ENCODE measurements around the gene GRK5. TPM values are rescaled to one million over a fixed set of nuclear protein-coding genes. Genes with fewer than 3 reads are reported as not detected.

The GRK5 gene
- total RNA-seq, 1 donor = 1.8 TPM

DNA sequence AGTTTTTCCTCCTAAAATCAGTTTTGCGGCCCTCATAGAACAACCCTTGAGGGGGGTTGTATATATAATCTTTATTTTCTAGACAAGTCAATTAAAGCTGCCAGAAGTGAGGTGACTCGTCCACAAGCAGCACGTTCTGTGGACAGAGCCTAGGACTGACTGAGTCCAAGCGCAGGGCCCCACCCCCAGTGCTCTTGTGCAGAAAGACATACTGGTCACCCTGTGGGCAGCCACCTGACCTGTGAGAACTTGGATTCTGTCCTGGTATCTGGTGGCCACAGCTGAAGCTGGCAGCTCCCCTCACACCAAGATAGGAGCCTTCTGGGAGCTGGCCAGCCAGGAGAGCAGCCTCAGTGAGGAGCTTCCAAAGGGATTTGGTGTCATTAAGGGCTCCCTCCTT is 89.3 kb downstream of the GRK5 start:
- Histone ChIP-seq H4K20me1 (ENCODE audit: insufficient read depth, low read length) (no peaks in the 10 kb centered on the region), H2AFZ (ENCODE audit: low read length) (no peak overlapping the region)

DNA sequence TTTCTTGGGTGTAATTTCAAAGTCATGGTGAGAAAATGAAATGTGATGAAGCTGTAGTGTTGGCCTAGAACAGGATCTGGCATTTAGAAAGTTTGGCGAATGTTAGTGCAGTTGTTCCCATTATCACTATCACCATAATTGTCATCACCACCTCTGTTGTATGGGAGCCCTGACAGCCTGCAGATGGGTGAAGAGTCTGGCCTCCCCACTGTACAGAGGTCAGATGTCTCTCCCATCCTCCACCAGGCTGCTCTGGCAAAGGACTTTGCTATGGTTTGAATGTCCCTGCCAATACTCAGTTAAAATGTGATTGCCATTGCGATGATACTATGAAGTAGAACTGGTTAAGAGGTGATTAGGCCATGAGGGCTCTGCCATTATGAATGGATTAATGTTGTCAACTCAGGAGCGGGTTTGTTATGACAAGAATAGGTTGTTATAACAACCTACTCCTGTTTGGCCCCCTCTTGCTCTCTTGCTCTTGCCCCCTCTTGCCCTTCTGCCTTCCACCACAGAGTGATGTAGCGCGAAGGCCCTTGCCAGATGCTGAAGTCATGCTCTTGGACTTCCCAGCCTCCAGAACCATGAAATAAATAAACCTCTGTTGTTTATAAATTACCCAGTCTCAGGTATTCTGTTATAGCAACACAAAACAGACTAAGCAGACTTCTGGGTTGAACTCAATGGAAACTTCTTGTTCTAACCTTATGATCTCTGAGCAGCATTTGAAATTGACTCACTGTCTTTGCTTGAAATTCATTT is 90.0 kb downstream of the GRK5 start:
- Histone ChIP-seq H3K27me3 (ENCODE audit: insufficient read depth, low read length) (no peaks in the 10 kb centered on the region), H3K4me3 (ENCODE audit: insufficient read depth, low read length) (no peak overlapping the region), H3K4me1 (ENCODE audit: insufficient read depth, low read length) (no peaks in the 10 kb centered on the region), H3K36me3 (ENCODE audit: insufficient read depth, low read length) (no peaks in the 10 kb centered on the region), H3K9me3 (ENCODE audit: low read depth, low read length) (no peaks in the 10 kb centered on the region), H3K27ac (ENCODE audit: low read depth, low read length) (no peak overlapping the region), H3K4me2 (ENCODE audit: insufficient read depth, low read length) (no peak overlapping the region), H2AFZ (ENCODE audit: low read length) (no peak overlapping the region), H3K79me2 (ENCODE audit: insufficient read depth, low read length) (no peaks in the 10 kb centered on the region), H4K20me1 (ENCODE audit: insufficient read depth, low read length) (no peaks in the 10 kb centered on the region)
- DNase-seq (ENCODE audit: insufficient read length, low spot score, missing footprints) = no peak
- TF ChIP-seq, protein P1, sequence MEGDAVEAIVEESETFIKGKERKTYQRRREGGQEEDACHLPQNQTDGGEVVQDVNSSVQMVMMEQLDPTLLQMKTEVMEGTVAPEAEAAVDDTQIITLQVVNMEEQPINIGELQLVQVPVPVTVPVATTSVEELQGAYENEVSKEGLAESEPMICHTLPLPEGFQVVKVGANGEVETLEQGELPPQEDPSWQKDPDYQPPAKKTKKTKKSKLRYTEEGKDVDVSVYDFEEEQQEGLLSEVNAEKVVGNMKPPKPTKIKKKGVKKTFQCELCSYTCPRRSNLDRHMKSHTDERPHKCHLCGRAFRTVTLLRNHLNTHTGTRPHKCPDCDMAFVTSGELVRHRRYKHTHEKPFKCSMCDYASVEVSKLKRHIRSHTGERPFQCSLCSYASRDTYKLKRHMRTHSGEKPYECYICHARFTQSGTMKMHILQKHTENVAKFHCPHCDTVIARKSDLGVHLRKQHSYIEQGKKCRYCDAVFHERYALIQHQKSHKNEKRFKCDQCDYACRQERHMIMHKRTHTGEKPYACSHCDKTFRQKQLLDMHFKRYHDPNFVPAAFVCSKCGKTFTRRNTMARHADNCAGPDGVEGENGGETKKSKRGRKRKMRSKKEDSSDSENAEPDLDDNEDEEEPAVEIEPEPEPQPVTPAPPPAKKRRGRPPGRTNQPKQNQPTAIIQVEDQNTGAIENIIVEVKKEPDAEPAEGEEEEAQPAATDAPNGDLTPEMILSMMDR (IDR thresholded peaks at IDR 0.05; ENCODE audit: extremely low read depth, low read depth, low read length) = no peak

More for the DNA sequence above, 89.3 kb downstream of the GRK5 start:
- Histone ChIP-seq H3K36me3 (ENCODE audit: insufficient read depth, low read length) (no peaks in the 10 kb centered on the region), H3K9me3 (ENCODE audit: low read depth, low read length) (no peaks in the 10 kb centered on the region), H3K4me2 (ENCODE audit: insufficient read depth, low read length) (no peak overlapping the region), H3K4me3 (ENCODE audit: insufficient read depth, low read length) (no peak overlapping the region), H3K79me2 (ENCODE audit: insufficient read depth, low read length) (no peaks in the 10 kb centered on the region), H3K27me3 (ENCODE audit: insufficient read depth, low read length) (peaks cover under 1% of the 10 kb centered on the region), H3K27ac (ENCODE audit: low read depth, low read length) (no peak overlapping the region), H3K4me1 (ENCODE audit: insufficient read depth, low read length) (no peaks in the 10 kb centered on the region)
- TF ChIP-seq, protein P1 (IDR thresholded peaks at IDR 0.05; ENCODE audit: extremely low read depth, low read depth, low read length) = no peak
- DNase-seq (ENCODE audit: insufficient read length, low spot score, missing footprints) = no peak

GRCh38 chr10:119298810-119299209 is 91.4 kb downstream of the GRK5 start:
- H3K4me2 ChIP-seq (ENCODE audit: insufficient read depth, low read length) = no peak overlapping the region
- no peaks in the 10 kb centered on the region for H3K36me3 ChIP-seq (ENCODE audit: insufficient read depth, low read length)
- H2AFZ ChIP-seq (ENCODE audit: low read length) = no peak overlapping the region
- TF ChIP-seq, protein P1 (IDR thresholded peaks at IDR 0.05; ENCODE audit: extremely low read depth, low read depth, low read length) = no peak
- H4K20me1 ChIP-seq (ENCODE audit: insufficient read depth, low read length) = no peaks in the 10 kb centered on the region
- H3K4me1 ChIP-seq (ENCODE audit: insufficient read depth, low read length) = no peaks in the 10 kb centered on the region
- H3K27me3 ChIP-seq (ENCODE audit: insufficient read depth, low read length) = no peaks in the 10 kb centered on the region
- H3K27ac ChIP-seq (ENCODE audit: low read depth, low read length) = no peak overlapping the region
- no peaks in the 10 kb centered on the region for H3K9me3 ChIP-seq (ENCODE audit: low read depth, low read length)
- no peak for DNase-seq (ENCODE audit: insufficient read length, low spot score, missing footprints)
- no peak overlapping the region for H3K4me3 ChIP-seq (ENCODE audit: insufficient read depth, low read length)
- no peaks in the 10 kb centered on the region for H3K79me2 ChIP-seq (ENCODE audit: insufficient read depth, low read length)

DNA sequence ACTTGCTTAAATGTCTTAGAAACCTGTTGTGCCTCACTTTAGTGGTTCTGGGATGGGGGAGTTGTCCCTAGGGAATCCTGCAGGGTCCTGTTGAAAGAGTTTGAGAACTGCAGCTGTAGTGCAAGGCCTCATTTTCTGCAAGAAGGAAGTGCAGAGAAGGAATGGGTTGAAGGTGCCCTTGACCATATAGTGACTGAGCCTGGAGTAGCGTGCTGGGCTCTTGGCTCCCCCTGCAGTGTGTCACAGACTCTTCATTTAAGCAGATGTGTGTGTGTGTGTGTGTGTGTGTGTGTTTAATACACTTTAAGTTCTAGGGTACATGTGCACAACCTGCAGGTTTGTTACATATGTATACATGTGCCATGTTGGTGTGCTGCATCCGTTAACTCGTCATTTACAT is 92.2 kb downstream of the GRK5 start:
- Histone ChIP-seq H3K4me2 (ENCODE audit: insufficient read depth, low read length) (no peak overlapping the region), H3K9me3 (ENCODE audit: low read depth, low read length) (no peaks in the 10 kb centered on the region), H3K36me3 (ENCODE audit: insufficient read depth, low read length) (no peaks in the 10 kb centered on the region), H3K27me3 (ENCODE audit: insufficient read depth, low read length) (no peaks in the 10 kb centered on the region), H3K4me3 (ENCODE audit: insufficient read depth, low read length) (no peak overlapping the region), H2AFZ (ENCODE audit: low read length) (no peak overlapping the region), H3K79me2 (ENCODE audit: insufficient read depth, low read length) (no peaks in the 10 kb centered on the region), H3K4me1 (ENCODE audit: insufficient read depth, low read length) (no peaks in the 10 kb centered on the region), H3K27ac (ENCODE audit: low read depth, low read length) (no peak overlapping the region), H4K20me1 (ENCODE audit: insufficient read depth, low read length) (no peaks in the 10 kb centered on the region)
- DNase-seq (ENCODE audit: insufficient read length, low spot score, missing footprints) = no peak
- TF ChIP-seq, protein P1 (IDR thresholded peaks at IDR 0.05; ENCODE audit: extremely low read depth, low read depth, low read length) = no peak
